ENCODE data around the gene PGRMC1.
"Not testable (repeated sequence)": the region's sequence is repeated elsewhere in the genome, so short reads cannot be mapped to it uniquely, and the experiment has no call there.

Gene PGRMC1

GRCh38 chrX:119236623-119237561 is 807 bp downstream of the PGRMC1 start:
- no peak for FAIRE-seq

GRCh38 chrX:119237562-119237942 is 1.5 kb downstream of the PGRMC1 start:
- no peak for FAIRE-seq

- FAIRE-seq, result no peak
Measured at GRCh38 chrX:119238557-119238956, 2.5 kb downstream of the PGRMC1 start.

- FAIRE-seq, result no peak
Measured at GRCh38 chrX:119240356-119240755, 4.3 kb downstream of the PGRMC1 start.

- FAIRE-seq, result no peak
Measured at GRCh38 chrX:119247702-119248101, 11.6 kb downstream of the PGRMC1 start.

- FAIRE-seq, result no peak
Measured at GRCh38 chrX:119249891-119250290, 13.8 kb downstream of the PGRMC1 start.

- no peak for FAIRE-seq
Measured at GRCh38 chrX:119251386-119251785, 15.3 kb downstream of the PGRMC1 start.

GRCh38 chrX:119252716-119253115 is 16.6 kb downstream of the PGRMC1 start:
- no peak for FAIRE-seq

GRCh38 chrX:119266364-119266995 is 30.4 kb downstream of the PGRMC1 start:
- peak; percentile 25 for FAIRE-seq

GRCh38 chrX:119267115-119267514 is 31.0 kb downstream of the PGRMC1 start:
- FAIRE-seq, result not testable (repeated sequence)

- no peak for FAIRE-seq
Measured at GRCh38 chrX:119272882-119273419, 36.9 kb downstream of the PGRMC1 start.

- FAIRE-seq, result no peak
Measured at GRCh38 chrX:119273420-119274192, 37.5 kb downstream of the PGRMC1 start.

GRCh38 chrX:119282347-119282746 is 46.3 kb downstream of the PGRMC1 start:
- not testable (repeated sequence) for FAIRE-seq

- no peak for FAIRE-seq
Measured at GRCh38 chrX:119288890-119289393, 52.9 kb downstream of the PGRMC1 start.

GRCh38 chrX:119290476-119290875 is 54.4 kb downstream of the PGRMC1 start:
- no peak for FAIRE-seq

- not testable (repeated sequence) for FAIRE-seq
Measured at GRCh38 chrX:119291246-119291645, 55.2 kb downstream of the PGRMC1 start.

GRCh38 chrX:119292445-119292844 is 56.4 kb downstream of the PGRMC1 start:
- FAIRE-seq, result no peak
